Type B pancreatic cell (in vitro differentiated cells): ENCODE results near the gene ENTPD8. TPM values are rescaled to one million over a fixed set of nuclear protein-coding genes. Genes with fewer than 3 reads are reported as not detected.
A peak's percentile ranks its signal among the peaks of the same experiment; 100 is the strongest.
"Not testable (repeated sequence)": the region's sequence is repeated elsewhere in the genome, so short reads cannot be mapped to it uniquely, and the experiment has no call there.

Experiments used
- DNase-seq: peaks from one replicate; pipeline ENCODE4 v3.0.0; 2021; ENCODE audit warnings: mixed read lengths; ENCODE audit not compliant: unreplicated experiment; ENCODE audit errors: extremely low spot score
- H3K27ac Mint-ChIP-seq: 2 replicates; pipeline ENCODE4 v1.8.0; 2021; ENCODE audit warnings: mild to moderate bottlenecking, mixed read lengths
- H3K27me3 Mint-ChIP-seq: 2 replicates; pipeline ENCODE4 v1.8.0; 2021; ENCODE audit warnings: mixed read lengths
- H3K36me3 Mint-ChIP-seq: 2 replicates; pipeline ENCODE4 v1.8.0; 2021; ENCODE audit warnings: mixed read lengths
- H3K4me1 Mint-ChIP-seq: one replicate; pipeline ENCODE4 v1.8.0; 2021; ENCODE audit warnings: mixed read lengths; ENCODE audit not compliant: unreplicated experiment
- H3K4me3 Mint-ChIP-seq: 2 replicates; pipeline ENCODE4 v1.8.0; 2021; ENCODE audit warnings: mild to moderate bottlenecking, mixed read lengths
- H3K9me3 Mint-ChIP-seq: 2 replicates; pipeline ENCODE4 v1.8.0; 2021; ENCODE audit warnings: mixed read lengths
- total RNA-seq: library from RNA; stranded (reverse); gene quantifications from 2 replicates; pipeline ENCODE4 v1.2.1, GENCODE V29; 2021; ENCODE audit warnings: low replicate concordance
- TF ChIP-seq, protein P1 (sequence below): fragments of 200-600 bp; sonication (generic); conservative IDR thresholded peaks from 2 replicates; pipeline ENCODE4 v1.5.0; 2021; ENCODE audit warnings: antibody characterized with exemption, mild to moderate bottlenecking

The ENTPD8 gene
- total RNA-seq, 1 donor from 2014 or later: 2.1 TPM

DNA sequence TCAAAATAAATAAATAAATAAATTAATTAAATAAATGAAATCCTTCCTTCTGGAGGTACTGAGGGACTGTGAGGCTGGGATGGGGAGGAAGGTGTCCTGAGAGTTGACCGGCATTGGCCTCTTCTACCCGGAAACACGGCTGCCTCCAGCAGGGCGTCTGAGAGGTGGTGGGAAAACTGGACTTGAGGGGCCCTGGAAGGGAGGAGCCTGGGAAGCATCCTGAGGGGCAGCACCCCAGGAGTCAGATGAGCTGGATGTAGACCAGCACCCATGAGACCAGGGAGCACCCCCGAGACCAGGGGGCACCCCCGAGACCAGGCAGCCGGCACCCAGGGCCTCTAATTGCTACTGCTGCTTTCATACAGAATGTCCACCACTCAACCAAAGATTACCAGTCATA lies 26.7 kb upstream of the ENTPD8 start:
- no peaks in the 10 kb centered on the region for H3K4me1 Mint-ChIP-seq
- TF ChIP-seq, protein P1, sequence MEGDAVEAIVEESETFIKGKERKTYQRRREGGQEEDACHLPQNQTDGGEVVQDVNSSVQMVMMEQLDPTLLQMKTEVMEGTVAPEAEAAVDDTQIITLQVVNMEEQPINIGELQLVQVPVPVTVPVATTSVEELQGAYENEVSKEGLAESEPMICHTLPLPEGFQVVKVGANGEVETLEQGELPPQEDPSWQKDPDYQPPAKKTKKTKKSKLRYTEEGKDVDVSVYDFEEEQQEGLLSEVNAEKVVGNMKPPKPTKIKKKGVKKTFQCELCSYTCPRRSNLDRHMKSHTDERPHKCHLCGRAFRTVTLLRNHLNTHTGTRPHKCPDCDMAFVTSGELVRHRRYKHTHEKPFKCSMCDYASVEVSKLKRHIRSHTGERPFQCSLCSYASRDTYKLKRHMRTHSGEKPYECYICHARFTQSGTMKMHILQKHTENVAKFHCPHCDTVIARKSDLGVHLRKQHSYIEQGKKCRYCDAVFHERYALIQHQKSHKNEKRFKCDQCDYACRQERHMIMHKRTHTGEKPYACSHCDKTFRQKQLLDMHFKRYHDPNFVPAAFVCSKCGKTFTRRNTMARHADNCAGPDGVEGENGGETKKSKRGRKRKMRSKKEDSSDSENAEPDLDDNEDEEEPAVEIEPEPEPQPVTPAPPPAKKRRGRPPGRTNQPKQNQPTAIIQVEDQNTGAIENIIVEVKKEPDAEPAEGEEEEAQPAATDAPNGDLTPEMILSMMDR: no peak
- no peaks in the 10 kb centered on the region for H3K36me3 Mint-ChIP-seq
- no peak overlapping the region for H3K27ac Mint-ChIP-seq
- no peak for DNase-seq
- peaks cover 6% of the 10 kb centered on the region for H3K27me3 Mint-ChIP-seq
- H3K4me3 Mint-ChIP-seq: no peak overlapping the region
- no peaks in the 10 kb centered on the region for H3K9me3 Mint-ChIP-seq

DNA sequence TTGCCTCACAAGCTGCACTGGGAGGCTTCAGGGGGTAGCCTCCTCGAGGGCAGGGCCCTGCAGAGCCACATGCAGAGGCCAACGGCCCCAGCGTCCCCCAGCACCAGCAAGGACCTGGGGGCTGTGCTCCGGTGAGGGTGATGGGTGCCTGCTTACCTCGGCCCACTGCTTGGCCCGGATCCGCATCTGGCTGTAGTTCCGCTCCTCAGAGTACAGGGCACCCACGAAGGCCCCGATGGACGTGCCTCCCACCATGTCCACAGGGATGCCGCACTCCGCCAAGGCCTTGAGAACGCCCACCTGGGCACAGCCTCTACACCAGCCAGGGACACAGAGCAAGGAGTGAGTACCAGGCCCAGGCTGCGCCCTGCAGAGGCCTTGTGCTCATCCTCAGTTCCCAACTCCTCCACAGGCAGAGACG lies 26.0 kb upstream of the ENTPD8 start:
- Mint-ChIP-seq H3K4me1 (no peaks in the 10 kb centered on the region), H3K9me3 (no peaks in the 10 kb centered on the region), H3K4me3 (no peak overlapping the region), H3K27ac (no peak overlapping the region), H3K36me3 (no peaks in the 10 kb centered on the region), H3K27me3 (peaks cover 8% of the 10 kb centered on the region)
- TF ChIP-seq, protein P1: no peak
- DNase-seq: no peak

DNA sequence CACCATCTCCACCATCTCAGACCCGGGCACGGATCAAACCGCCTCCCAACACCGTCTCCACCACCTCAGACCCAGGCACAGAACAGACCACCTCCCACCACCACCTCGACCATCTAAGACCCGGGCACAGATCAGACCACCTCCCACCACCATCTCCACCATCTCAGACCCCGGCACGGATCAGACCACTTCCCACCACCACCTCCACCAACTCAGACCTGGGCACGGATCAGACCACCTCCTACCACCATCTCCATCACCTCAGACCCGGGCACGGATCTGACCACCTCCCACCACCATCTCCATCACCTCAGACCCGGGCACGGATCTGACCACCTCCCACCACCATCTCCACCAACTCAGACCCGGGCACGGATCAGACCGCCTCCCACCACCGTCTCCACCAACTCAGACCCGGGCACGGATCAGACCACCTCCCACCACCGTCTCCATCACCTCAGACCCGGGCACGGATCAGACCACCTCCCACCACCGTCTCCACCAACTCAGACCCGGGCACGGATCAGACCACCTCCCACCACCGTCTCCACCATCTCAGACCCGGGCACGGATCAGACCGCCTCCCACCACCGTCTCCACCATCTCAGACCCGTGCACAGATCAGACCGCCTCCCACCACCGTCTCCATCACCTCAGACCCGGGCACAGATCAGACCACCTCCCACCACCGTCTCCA lies 25.4 kb upstream of the ENTPD8 start:
- not testable (repeated sequence) for H3K4me1 Mint-ChIP-seq, H3K4me3 Mint-ChIP-seq, DNase-seq, H3K27me3 Mint-ChIP-seq, H3K9me3 Mint-ChIP-seq, H3K36me3 Mint-ChIP-seq
- peak overlapping the region; percentile 48 for H3K27ac Mint-ChIP-seq

DNA sequence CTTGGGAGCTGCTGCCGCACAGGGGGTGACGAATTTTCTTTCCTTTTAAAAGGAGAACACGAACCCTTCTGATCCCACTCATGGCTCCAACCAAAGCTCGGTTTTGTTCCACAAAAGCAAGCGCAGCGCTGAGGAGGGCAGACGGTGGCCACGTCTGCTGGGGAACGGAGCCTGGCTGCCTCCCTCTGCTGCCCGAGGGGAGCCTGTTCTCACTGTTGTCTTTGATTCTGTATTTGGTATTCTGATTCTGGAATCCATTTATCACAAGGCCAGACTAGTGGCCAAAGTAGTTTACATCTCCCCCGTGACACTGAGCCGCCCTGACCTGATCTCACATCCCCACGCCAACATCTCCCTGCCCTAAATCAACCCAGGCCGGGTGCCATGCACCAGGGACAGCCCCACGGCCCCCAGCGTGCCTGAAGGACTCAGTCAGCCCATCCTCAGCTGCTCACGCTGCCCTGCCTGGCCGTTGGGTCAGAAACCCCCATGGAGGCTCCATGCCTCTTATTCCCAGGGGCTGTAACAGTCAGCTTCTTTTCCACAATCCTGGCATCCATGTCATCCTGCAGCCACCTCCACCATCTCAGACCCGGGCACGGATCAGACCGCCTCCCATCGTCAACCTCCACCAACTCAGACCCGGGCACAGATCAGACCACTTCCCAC lies 24.7 kb upstream of the ENTPD8 start:
- TF ChIP-seq, protein P1: no peak
- H3K4me1 Mint-ChIP-seq: no peaks in the 10 kb centered on the region
- DNase-seq: no peak
- no peaks in the 10 kb centered on the region for H3K9me3 Mint-ChIP-seq
- H3K36me3 Mint-ChIP-seq: no peaks in the 10 kb centered on the region
- H3K4me3 Mint-ChIP-seq: no peak overlapping the region
- H3K27ac Mint-ChIP-seq: peak overlapping the region; percentile 48
- H3K27me3 Mint-ChIP-seq: peaks cover 8% of the 10 kb centered on the region

DNA sequence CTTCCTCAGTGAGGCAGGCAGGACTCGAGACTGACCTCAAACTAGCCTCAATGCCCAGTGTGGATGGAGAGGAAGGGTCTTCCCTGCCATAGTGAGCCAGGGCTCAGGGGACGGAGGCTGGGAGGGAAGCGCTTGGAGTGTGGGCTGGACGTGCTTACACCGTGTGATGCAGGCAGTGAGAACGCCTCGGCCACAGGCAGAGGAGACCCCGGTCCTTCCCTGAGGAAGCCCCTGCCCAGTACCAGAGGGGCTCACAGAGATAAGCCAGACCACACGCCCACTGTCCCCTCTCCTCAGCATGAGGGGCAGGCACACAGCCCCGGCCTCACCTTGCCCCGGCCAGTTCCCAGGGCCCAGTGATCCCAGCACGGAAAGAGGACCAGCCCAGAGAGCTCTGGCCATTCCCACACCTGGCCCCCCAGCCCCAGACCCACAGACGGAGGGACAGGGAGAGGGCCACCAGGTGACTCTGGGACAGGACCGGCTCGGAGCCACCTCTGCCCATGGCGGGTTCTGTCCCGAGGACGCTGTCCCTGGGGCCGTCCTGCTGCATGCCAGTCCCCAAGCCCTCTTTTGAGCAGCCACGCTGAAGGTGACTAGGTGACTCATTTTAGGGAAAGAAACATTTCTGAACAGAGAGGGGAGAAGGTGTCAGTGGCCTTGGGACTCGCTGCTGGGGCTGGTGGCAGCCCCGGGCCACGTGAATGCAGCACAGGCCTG lies 24.0 kb upstream of the ENTPD8 start:
- DNase-seq: no peak
- Mint-ChIP-seq H3K27ac (no peak overlapping the region), H3K36me3 (no peaks in the 10 kb centered on the region), H3K4me1 (no peaks in the 10 kb centered on the region), H3K27me3 (peaks cover 8% of the 10 kb centered on the region), H3K9me3 (no peaks in the 10 kb centered on the region), H3K4me3 (no peak overlapping the region)
- TF ChIP-seq, protein P1: no peak
